D721Med (cell line): ENCODE results near the gene NLE1.
"Not testable (repeated sequence)": the region's sequence is repeated elsewhere in the genome, so short reads cannot be mapped to it uniquely, and the experiment has no call there.

Source experiments
- DNase-seq: peaks from one replicate; pipeline ENCODE4 v3.0.0; 2011; ENCODE audit warnings: low spot score; ENCODE audit not compliant: insufficient read length
- FAIRE-seq: peaks from 2 replicates; lab custom pipeline; 2011; peaks lifted over from hg19 to GRCh38; lab: Jason Lieb, UNC
- CTCF ChIP-seq: IDR thresholded peaks from 2 replicates; pipeline ENCODE4 v1.5.1; 2012; ENCODE audit warnings: mild to moderate bottlenecking, control low read depth; ENCODE audit not compliant: insufficient read depth; ENCODE audit errors: missing control alignments

Gene NLE1

GRCh38 chr17:35127751-35128514 is 14.2 kb downstream of the NLE1 start:
- no peak for TF ChIP-seq CTCF
- no peak for FAIRE-seq
- DNase-seq, result no peak

- no peak for FAIRE-seq
- TF ChIP-seq CTCF, result no peak
- no peak for DNase-seq
Observed at GRCh38 chr17:35121315-35121714, 20.8 kb downstream of the NLE1 start, which contains the start of gene FNDC8. TSS of gene FNDC8 (plus strand) at chr17:35121615. CDS start at chr17:35121694, 79 bp downstream.

GRCh38 chr17:35119370-35120165 is 22.5 kb downstream of the NLE1 start, which contains the start of gene RAD51D:
TSS of gene RAD51D (minus strand) at chr17:35119860. CDS start at chr17:35119613, 247 bp downstream.
- peak; percentile 68 for DNase-seq
- FAIRE-seq, result no peak
- TF ChIP-seq CTCF, result peak; percentile 90

- no peak for DNase-seq
- TF ChIP-seq CTCF, result no peak
- no peak for FAIRE-seq
Observed at GRCh38 chr17:35117984-35118383, 24.1 kb downstream of the NLE1 start.

GRCh38 chr17:35116845-35117244 is 25.3 kb downstream of the NLE1 start:
- FAIRE-seq, result no peak
- TF ChIP-seq CTCF, result no peak
- DNase-seq, result no peak

GRCh38 chr17:35110791-35111190 is 31.3 kb downstream of the NLE1 start:
- DNase-seq, FAIRE-seq: not testable (repeated sequence)

- no peak for TF ChIP-seq CTCF
- FAIRE-seq, result no peak
- DNase-seq, result no peak
Observed at GRCh38 chr17:35104844-35105450, 37.2 kb downstream of the NLE1 start.
